Measurements from ENCODE around the gene AGAP1.

AGAP1 gene

DNA sequence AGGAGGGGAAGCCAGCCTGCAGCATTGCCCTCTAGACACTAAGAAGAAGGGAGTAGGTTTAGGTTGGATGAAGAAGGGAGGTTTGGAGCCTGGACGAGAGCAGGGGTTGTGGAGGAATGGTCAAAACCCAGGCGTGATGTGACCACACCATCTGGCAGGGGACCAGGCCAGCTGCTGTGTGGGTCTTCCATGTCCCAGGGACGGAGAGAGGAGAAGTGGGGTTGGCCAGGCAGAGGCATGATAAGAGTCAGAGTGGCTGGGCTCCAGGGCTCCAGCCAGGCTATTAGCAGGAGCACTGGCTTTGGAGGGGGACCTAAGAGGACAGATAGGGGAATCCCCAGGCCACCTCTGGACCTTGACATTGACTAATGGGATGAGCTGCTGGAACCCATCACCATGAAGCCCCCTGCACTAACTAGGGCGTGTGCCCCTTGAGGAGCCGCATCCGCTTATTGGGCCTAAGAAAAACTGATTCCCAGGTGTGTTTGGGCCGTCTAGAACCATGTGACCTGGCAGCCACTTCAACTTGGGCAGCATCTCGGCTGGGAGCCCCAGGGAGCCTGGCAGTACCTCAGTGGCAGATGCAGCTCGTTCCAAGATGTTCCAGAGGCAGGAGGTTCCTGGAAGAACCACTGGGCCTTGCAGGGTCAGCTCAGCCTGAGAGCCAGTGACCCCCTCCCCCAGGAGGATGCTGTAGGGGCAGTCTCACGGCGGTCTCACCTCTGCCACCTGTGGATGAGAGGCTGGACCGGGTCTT is 235.1 kb downstream of the AGAP1 start:
- Histone ChIP-seq H3K9me3 (ENCODE audit: severe bottlenecking) (no peaks in the 10 kb centered on the region), H3K27me3 (ENCODE audit: insufficient read depth, poor library complexity, severe bottlenecking) (no peaks in the 10 kb centered on the region), H3K27ac (ENCODE audit: poor library complexity, severe bottlenecking) (no peak overlapping the region), H3K4me3 (ENCODE audit: severe bottlenecking) (no peak overlapping the region), H3K4me1 (ENCODE audit: insufficient read depth, poor library complexity, severe bottlenecking) (peaks cover 14% of the 10 kb centered on the region), H3K36me3 (ENCODE audit: low read depth) (no peaks in the 10 kb centered on the region)
- DNase-seq (ENCODE audit: low spot score) (no peak), ATAC-seq (ENCODE audit: low read depth) (no peak)
- TF ChIP-seq CTCF (IDR thresholded peaks at IDR 0.05; ENCODE audit: poor library complexity, severe bottlenecking) = no peak

DNA sequence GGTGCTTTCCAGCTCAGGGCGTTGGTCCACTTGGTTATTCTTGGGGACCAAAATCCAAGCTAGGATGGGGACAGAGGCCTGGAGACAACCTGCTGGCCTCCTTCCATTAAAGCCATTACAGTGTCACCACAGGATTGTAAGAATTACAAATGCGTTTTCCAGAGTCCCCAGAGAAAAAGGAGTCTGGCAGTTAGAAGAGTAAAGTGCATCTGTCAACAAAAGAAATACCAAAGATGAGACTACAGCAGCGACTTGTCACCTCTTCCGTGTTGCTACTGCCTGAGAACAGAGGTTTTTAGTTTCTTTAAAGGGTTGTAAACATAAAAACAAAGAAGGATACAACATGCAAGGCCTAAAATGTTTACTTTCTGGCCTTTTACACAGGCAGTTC is 235.7 kb downstream of the AGAP1 start:
- Histone ChIP-seq H3K36me3 (ENCODE audit: low read depth) (no peaks in the 10 kb centered on the region), H3K27me3 (ENCODE audit: insufficient read depth, poor library complexity, severe bottlenecking) (no peaks in the 10 kb centered on the region), H3K4me3 (ENCODE audit: severe bottlenecking) (no peak overlapping the region), H3K9me3 (ENCODE audit: severe bottlenecking) (no peaks in the 10 kb centered on the region), H3K4me1 (ENCODE audit: insufficient read depth, poor library complexity, severe bottlenecking) (peaks cover 14% of the 10 kb centered on the region), H3K27ac (ENCODE audit: poor library complexity, severe bottlenecking) (no peak overlapping the region)
- ATAC-seq (ENCODE audit: low read depth) (no peak), DNase-seq (ENCODE audit: low spot score) (no peak)
- no peak for TF ChIP-seq CTCF (IDR thresholded peaks at IDR 0.05; ENCODE audit: poor library complexity, severe bottlenecking)

DNA sequence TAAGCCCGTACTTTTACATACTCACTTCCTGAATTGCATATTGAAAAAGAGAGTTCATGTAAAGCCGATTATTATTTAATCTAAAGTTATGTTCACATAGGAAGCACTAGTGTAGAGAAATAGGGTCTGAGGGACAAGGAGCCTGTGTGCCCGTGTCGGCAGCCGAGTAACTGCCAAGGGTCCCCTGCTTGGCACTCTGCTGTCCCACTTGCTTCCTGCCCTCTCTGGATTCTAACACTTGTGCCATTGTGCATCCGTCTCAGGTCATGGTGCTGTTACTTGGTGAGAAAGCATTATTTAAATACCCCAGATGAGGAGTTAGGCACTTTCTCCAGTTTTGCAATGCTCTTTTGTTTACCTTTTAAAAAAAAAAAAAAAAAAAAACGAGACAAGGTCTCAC is 236.3 kb downstream of the AGAP1 start:
- TF ChIP-seq CTCF (IDR thresholded peaks at IDR 0.05; ENCODE audit: poor library complexity, severe bottlenecking) = no peak
- no peak for ATAC-seq (ENCODE audit: low read depth)
- H3K4me1 ChIP-seq (ENCODE audit: insufficient read depth, poor library complexity, severe bottlenecking) = peaks cover 14% of the 10 kb centered on the region
- H3K36me3 ChIP-seq (ENCODE audit: low read depth) = no peaks in the 10 kb centered on the region
- no peak for DNase-seq (ENCODE audit: low spot score)
- H3K27me3 ChIP-seq (ENCODE audit: insufficient read depth, poor library complexity, severe bottlenecking) = no peaks in the 10 kb centered on the region
- no peak overlapping the region for H3K27ac ChIP-seq (ENCODE audit: poor library complexity, severe bottlenecking)
- no peak overlapping the region for H3K4me3 ChIP-seq (ENCODE audit: severe bottlenecking)
- no peaks in the 10 kb centered on the region for H3K9me3 ChIP-seq (ENCODE audit: severe bottlenecking)

DNA sequence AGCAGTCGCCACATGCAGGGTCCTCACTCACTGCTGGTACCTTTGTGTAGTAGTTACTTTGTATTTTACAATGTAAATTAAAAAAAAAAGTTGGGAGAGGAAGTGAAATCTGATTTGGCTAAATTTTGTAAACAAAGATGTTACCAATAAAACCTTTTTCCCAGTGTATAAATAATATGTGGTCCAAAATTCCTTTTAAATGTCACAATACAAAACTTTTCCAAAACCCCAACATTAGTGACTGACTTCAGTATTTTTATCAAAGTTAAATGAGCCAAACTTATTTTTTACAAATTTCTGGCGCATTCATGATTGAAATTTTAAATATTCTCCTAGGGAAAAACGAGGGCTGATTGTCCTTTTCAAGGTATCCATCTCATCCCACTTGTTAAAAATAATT is 239.9 kb downstream of the AGAP1 start:
- TF ChIP-seq CTCF (IDR thresholded peaks at IDR 0.05; ENCODE audit: poor library complexity, severe bottlenecking) = no peak
- no peak for DNase-seq (ENCODE audit: low spot score)
- H3K27me3 ChIP-seq (ENCODE audit: insufficient read depth, poor library complexity, severe bottlenecking) = no peaks in the 10 kb centered on the region

GRCh38 chr2:235734168-235734567 is 240.3 kb downstream of the AGAP1 start:
- Histone ChIP-seq H3K4me3 (ENCODE audit: severe bottlenecking) (no peak overlapping the region), H3K9me3 (ENCODE audit: severe bottlenecking) (no peaks in the 10 kb centered on the region), H3K27ac (ENCODE audit: poor library complexity, severe bottlenecking) (no peak overlapping the region), H3K36me3 (ENCODE audit: low read depth) (no peaks in the 10 kb centered on the region), H3K27me3 (ENCODE audit: insufficient read depth, poor library complexity, severe bottlenecking) (no peaks in the 10 kb centered on the region), H3K4me1 (ENCODE audit: insufficient read depth, poor library complexity, severe bottlenecking) (peaks cover 11% of the 10 kb centered on the region)
- ATAC-seq (ENCODE audit: low read depth) = no peak
- no peak for TF ChIP-seq CTCF (IDR thresholded peaks at IDR 0.05; ENCODE audit: poor library complexity, severe bottlenecking)
- no peak for DNase-seq (ENCODE audit: low spot score)

More for the DNA sequence above, 239.9 kb downstream of the AGAP1 start:
- peaks cover 11% of the 10 kb centered on the region for H3K4me1 ChIP-seq (ENCODE audit: insufficient read depth, poor library complexity, severe bottlenecking)
- no peak for ATAC-seq (ENCODE audit: low read depth)
- H3K36me3 ChIP-seq (ENCODE audit: low read depth) = no peaks in the 10 kb centered on the region
- H3K9me3 ChIP-seq (ENCODE audit: severe bottlenecking) = no peaks in the 10 kb centered on the region
- H3K4me3 ChIP-seq (ENCODE audit: severe bottlenecking) = no peak overlapping the region
- no peak overlapping the region for H3K27ac ChIP-seq (ENCODE audit: poor library complexity, severe bottlenecking)

Data from RWPE2 (cell line).